Spleen (tissue), 11 donors: ENCODE measurements around the gene CLCN6. TPM values are rescaled to one million over a fixed set of nuclear protein-coding genes. Genes with fewer than 3 reads are reported as not detected.

Experiments used
- DNase-seq: peaks from one replicate; pipeline ENCODE4 v3.0.0-alpha.2; 2020
- H3K27ac ChIP-seq, 8 donors: fragments of 200-600 bp; sonication (generic) in 7 of 8; 1 replicate in 4 of 8; 2 replicates in 4 of 8; pipeline versions ENCODE4 v1.5.0 to v1.8.0; 2016 to 2021; ENCODE audit warnings: inconsistent platforms in 4 of 8, mild to moderate bottlenecking in 4 of 8, moderate library complexity in 1 of 8
- H3K27me3 ChIP-seq, 7 donors: fragments of 200-600 bp; sonication (generic) in 6 of 7; replicated peaks in 1 of 7; 1 replicate in 4 of 7; 2 replicates in 3 of 7; pipeline versions ENCODE4 v1.5.0 to v1.8.0; 2016 to 2021; ENCODE audit warnings: inconsistent platforms in 3 of 7, mild to moderate bottlenecking in 1 of 7
- H3K36me3 ChIP-seq, 6 donors: fragments of 200-600 bp; sonication (generic) in 5 of 6; 1 replicate in 4 of 6; 2 replicates in 2 of 6; pipeline versions ENCODE4 v1.5.0 to v1.8.0; 2016 to 2021; ENCODE audit warnings: inconsistent platforms in 2 of 6
- H3K4me1 ChIP-seq, 6 donors: fragments of 200-600 bp; sonication (generic) in 5 of 6; 1 replicate in 3 of 6; 2 replicates in 3 of 6; pipeline versions ENCODE4 v1.5.0 to v1.8.0; 2016 to 2021; ENCODE audit warnings: inconsistent platforms in 3 of 6
- H3K4me3 ChIP-seq, 8 donors: fragments of 200-600 bp; sonication (generic) in 7 of 8; 1 replicate in 4 of 8; 2 replicates in 4 of 8; pipeline versions ENCODE4 v1.5.0 to v1.8.0; 2016 to 2021; ENCODE audit warnings: inconsistent platforms in 4 of 8, mild to moderate bottlenecking in 4 of 8, moderate library complexity in 2 of 8
- H3K9me3 ChIP-seq, 8 donors: fragments of 200-600 bp; sonication (generic) in 7 of 8; 1 replicate in 4 of 8; 2 replicates in 4 of 8; pipeline versions ENCODE4 v1.5.0 to v1.8.0; 2016 to 2021; ENCODE audit warnings: inconsistent platforms in 4 of 8
- POLR2A ChIP-seq, 3 donors: fragments of 450-650 bp; IDR thresholded peaks; one replicate each; pipeline ENCODE4 v1.5.1; 2017; ENCODE audit warnings: antibody characterized with exemption in 3 of 3, mild to moderate bottlenecking in 1 of 3
- POLR2AphosphoS5 ChIP-seq, 3 donors: sonication (generic); formaldehyde crosslinking; IDR thresholded peaks; one replicate each; pipeline ENCODE4 v1.5.1; 2017; ENCODE audit warnings: antibody characterized with exemption in 3 of 3
- WGBS, 5 donors: extraction: QIAGEN DNeasy Blood & Tissue Kit in 3 of 5; methylation state at CpG; one replicate each; pipeline versions ENCODE4 v1.1.5 to v1.1.7; 2013 to 2018; 5-methylcytosine and 5-hydroxymethylcytosine counted together
- intact Hi-C: fragments of 100-400 bp; cut with DNase I; formaldehyde crosslinking; loops from one replicate; pipeline ENCODE4 v1.15.0; 2023; ENCODE audit warnings: low total_unique reads
- polyA plus RNA-seq, 3 donors: library from polyadenylated mRNA; stranded (reverse); fragments of 200-250 nt; gene quantifications; one replicate each; pipeline ENCODE4 v1.2.1, GENCODE V29; 2013
- total RNA-seq, 7 donors: library from RNA; depleted of rRNA in 3 of 7; stranded (reverse); fragments of >200 nt in 3 of 7; fragmentation: NEBNext Ultra II Directional in 4 of 7; extraction: Animal tissue kit (Norgen Biotek cat#: 25700) in 4 of 7; gene quantifications; one replicate each; pipeline versions ENCODE4 v1.1.0 to v1.2.1, GENCODE V29; 2016 to 2021
- TF ChIP-seq, protein P1 (sequence below), 11 experiments: fragments of 200-600 bp in 7 of 11; fragments of 450-650 bp in 4 of 11; sonication (generic) in 4 of 11; IDR thresholded peaks in 8 of 11; conservative IDR thresholded peaks in 3 of 11; 1 replicate in 7 of 11; 2 replicates in 4 of 11; pipeline versions ENCODE4 v1.4.0 to v1.8.0; 2016 to 2021; ENCODE audit warnings: antibody characterized with exemption in 11 of 11, inconsistent platforms in 4 of 11, mild to moderate bottlenecking in 1 of 11
- donor health status: healthy with polysubstance abuse.
- donor health status: DM: no; HTN: no; CAD: no; lungs with moderate emphysema.
- donor health status: DM: no; HTN: no; CAD: no.
- donor health status: Bipolar disorder and iron deficiency.
- donor health status: healthy.
- donor health status: DM: no; HTN: no; CAD: no.
- donor health status: DM: yes; HTN: yes; CAD: no.

Gene CLCN6
- total and polyA plus RNA-seq, 10 donors = 6.3 to 34.4 (median 23.2) TPM

DNA sequence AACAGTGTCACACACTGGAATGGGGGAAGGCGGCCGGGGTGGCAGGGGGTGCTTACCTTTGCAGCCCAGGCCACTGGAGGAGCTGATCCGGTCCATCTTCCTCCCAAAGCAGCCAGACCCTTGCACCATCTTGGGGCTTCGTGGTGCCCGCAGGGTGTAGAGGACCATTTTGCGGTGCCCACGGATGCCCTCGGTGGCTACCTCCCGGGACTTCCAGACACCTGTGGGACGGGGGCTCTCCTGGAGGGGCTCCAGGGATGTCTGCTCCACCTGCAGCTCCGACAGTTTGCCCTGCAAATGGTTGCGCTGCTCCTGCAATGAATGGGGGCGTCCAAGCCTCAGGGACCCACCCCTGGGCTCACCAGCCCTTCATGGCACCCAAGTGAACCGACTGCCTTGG lies 52.2 kb downstream of the CLCN6 start:
- TF ChIP-seq POLR2AphosphoS5 (IDR thresholded peaks at IDR 0.05) (no peak), POLR2A (IDR thresholded peaks at IDR 0.05) (no peak)
- TF ChIP-seq, protein P1, sequence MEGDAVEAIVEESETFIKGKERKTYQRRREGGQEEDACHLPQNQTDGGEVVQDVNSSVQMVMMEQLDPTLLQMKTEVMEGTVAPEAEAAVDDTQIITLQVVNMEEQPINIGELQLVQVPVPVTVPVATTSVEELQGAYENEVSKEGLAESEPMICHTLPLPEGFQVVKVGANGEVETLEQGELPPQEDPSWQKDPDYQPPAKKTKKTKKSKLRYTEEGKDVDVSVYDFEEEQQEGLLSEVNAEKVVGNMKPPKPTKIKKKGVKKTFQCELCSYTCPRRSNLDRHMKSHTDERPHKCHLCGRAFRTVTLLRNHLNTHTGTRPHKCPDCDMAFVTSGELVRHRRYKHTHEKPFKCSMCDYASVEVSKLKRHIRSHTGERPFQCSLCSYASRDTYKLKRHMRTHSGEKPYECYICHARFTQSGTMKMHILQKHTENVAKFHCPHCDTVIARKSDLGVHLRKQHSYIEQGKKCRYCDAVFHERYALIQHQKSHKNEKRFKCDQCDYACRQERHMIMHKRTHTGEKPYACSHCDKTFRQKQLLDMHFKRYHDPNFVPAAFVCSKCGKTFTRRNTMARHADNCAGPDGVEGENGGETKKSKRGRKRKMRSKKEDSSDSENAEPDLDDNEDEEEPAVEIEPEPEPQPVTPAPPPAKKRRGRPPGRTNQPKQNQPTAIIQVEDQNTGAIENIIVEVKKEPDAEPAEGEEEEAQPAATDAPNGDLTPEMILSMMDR (IDR thresholded peaks at IDR 0.05 in 8 of 11, conservative IDR thresholded peaks at IDR 0.05 in 3 of 11) = no peak
- peaks cover 0 to 94% (median 40%) of the 10 kb centered on the region in 7 donors for H3K27me3 ChIP-seq
- DNase-seq = no peak
- 83 to 92% (median 86%) methylated on average over 9 to 14 of the region's 14 CpGs for WGBS, 5 donors
- H3K4me3 ChIP-seq = no peak overlapping the region
- no peak overlapping the region for H3K27ac ChIP-seq
- intact Hi-C loops = no loop called here
- H3K36me3 ChIP-seq = no peaks in the 10 kb centered on the region
- peaks cover 0 to 6% (median 4%) of the 10 kb centered on the region in 6 donors for H3K4me1 ChIP-seq
- no peaks in the 10 kb centered on the region for H3K9me3 ChIP-seq

DNA sequence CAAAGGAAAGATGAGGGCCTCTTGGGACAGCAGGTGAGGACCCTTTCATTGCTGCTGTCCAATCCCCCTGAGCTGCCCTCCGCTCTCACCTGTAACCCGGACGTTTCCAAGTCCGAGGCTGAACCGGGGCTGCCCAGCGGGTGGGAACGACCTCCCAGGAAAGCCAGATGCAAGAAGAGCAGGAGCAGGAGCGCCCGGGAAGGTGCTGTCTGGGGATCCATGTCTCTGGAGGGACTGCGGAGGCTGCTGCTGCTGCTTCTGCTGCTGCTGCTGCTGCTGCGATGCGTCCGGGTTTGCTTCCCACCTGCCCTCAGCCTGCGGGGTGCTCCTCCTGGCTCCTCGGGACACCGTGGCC lies 52.6 kb downstream of the CLCN6 start, which contains the start of gene NPPB:
TSS of gene NPPB (minus strand) at position 333 of the 355 bp plus-strand sequence. CDS start at position 221, 112 bp downstream.
- Histone ChIP-seq H3K36me3 (no peaks in the 10 kb centered on the region), H3K27ac (no peak within 1 kb of the TSS), H3K4me1 (peaks cover 0 to 6% (median 4%) of the 10 kb centered on the region in 6 donors), H3K4me3 (no peak within 1 kb of the TSS), H3K27me3 (peaks cover 0 to 94% (median 40%) of the 10 kb centered on the region in 7 donors), H3K9me3 (no peaks in the 10 kb centered on the region)
- 26 to 38% (median 31%) methylated on average over 11 to 16 of the region's 16 CpGs for WGBS, 5 donors
- TF ChIP-seq POLR2AphosphoS5 (IDR thresholded peaks at IDR 0.05) (no peak), POLR2A (IDR thresholded peaks at IDR 0.05) (no peak)
- TF ChIP-seq, protein P1 (IDR thresholded peaks at IDR 0.05 in 8 of 11, conservative IDR thresholded peaks at IDR 0.05 in 3 of 11) = no peak
- DNase-seq = no peak
- intact Hi-C loops = no loop called here

DNA sequence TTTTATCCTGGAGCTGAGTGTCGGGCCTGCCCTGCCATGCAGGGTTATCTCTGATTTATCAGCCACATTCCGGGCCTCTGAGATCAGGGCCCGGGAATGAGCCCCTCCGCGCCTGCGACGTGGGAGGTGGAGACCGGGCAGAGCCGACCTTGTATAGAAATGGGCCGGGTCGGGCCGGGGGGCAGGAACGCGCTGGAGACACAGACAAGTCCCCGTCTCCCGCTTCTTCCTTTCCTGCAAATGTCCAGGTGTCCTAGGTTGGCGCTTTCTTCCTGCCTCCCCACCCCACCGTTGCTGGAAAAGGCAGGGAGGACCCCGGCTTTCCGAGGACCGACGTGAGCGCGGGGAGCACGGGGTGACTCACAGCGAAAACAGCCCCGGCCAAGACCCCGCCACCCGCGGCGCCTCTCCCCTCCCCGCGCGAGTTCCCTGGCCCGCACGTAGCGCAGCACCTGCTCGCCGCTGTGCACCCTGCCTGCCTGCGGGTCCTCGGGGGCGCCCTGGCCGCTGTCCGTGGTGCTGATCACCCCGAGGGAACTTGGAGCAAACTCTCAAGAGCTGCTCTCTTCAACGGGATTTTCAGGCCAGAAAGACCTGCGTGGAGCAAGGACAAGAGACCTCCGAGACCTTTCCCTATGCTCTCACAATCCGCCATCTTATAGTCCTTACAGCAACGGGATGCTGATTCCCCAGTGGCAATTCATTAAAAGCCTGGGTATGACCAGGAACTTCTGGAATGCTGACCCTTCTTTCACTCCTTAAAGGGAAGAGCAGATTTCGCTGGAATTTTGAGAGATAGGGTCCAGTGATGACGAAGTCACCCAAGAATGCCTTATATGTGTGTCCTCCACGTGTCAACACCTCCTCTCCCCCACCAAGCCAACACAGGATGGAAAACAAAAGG lies 53.2 kb downstream of the CLCN6 start:
- TF ChIP-seq, protein P1 (IDR thresholded peaks at IDR 0.05 in 8 of 11, conservative IDR thresholded peaks at IDR 0.05 in 3 of 11) = peak in 3 of 11 experiments; percentile 10 to 51 (median 21)
- TF ChIP-seq POLR2AphosphoS5 (IDR thresholded peaks at IDR 0.05) = peak in 1 of 3 donors; percentile 59
- no peak for TF ChIP-seq POLR2A (IDR thresholded peaks at IDR 0.05)
- DNase-seq = peak; percentile 85
- WGBS, 5 donors = 4 to 9% (median 7%) methylated on average over 33 to 53 of the region's 53 CpGs

DNA sequence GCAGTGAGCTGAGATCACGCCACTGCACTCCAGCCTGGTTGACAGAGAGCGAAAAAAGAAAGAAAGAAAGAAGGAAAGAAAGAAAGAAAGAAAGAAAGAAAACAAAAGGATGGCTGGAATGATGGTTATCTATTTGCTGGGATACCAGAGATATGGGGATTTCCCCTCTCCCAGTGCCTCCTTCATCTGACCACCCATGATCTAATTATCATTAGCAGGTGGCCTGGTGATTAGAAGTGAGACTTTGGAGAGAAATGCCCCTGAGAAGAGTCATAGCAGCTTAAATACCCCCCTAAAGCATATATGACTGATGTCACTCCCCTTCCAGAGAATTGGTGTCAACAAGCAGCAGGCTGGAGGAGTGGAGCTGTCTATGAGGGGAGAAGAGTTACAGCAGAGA lies 54.1 kb downstream of the CLCN6 start:
- H3K4me1 ChIP-seq = peaks cover 0 to 6% (median 4%) of the 10 kb centered on the region in 6 donors
- H3K9me3 ChIP-seq = no peaks in the 10 kb centered on the region
- no peaks in the 10 kb centered on the region for H3K36me3 ChIP-seq
- no peak overlapping the region for H3K27ac ChIP-seq
- 52 to 83% (median 72%) methylated on average over 1 to 2 of the region's 2 CpGs for WGBS, 5 donors
- TF ChIP-seq POLR2AphosphoS5 (IDR thresholded peaks at IDR 0.05) (no peak), POLR2A (IDR thresholded peaks at IDR 0.05) (no peak)
- TF ChIP-seq, protein P1 (IDR thresholded peaks at IDR 0.05 in 8 of 11, conservative IDR thresholded peaks at IDR 0.05 in 3 of 11) = no peak
- H3K27me3 ChIP-seq = peaks cover 0 to 82% (median 40%) of the 10 kb centered on the region in 7 donors
- no peak overlapping the region for H3K4me3 ChIP-seq
- DNase-seq = no peak
- intact Hi-C loops = no loop called here

More for the DNA sequence above, 53.2 kb downstream of the CLCN6 start:
- Histone ChIP-seq H3K9me3 (no peaks in the 10 kb centered on the region), H3K27me3 (peaks cover 0 to 90% (median 40%) of the 10 kb centered on the region in 7 donors), H3K27ac (no peak overlapping the region), H3K36me3 (no peaks in the 10 kb centered on the region), H3K4me1 (peaks cover 0 to 6% (median 4%) of the 10 kb centered on the region in 6 donors), H3K4me3 (no peak overlapping the region)
- intact Hi-C loops = no loop called here
